ENCODE data around the gene IL36A.

The IL36A gene

GRCh38 chr2:113007250-113007649 lies 2.0 kb downstream of the IL36A start:
- no peak for DNase-seq (ENCODE audit: low read depth in 2 of 2)

- DNase-seq (ENCODE audit: low read depth in 2 of 2): no peak
These were observed 4.4 kb downstream of the IL36A start for GRCh38 chr2:113009622-113010021.

DNA sequence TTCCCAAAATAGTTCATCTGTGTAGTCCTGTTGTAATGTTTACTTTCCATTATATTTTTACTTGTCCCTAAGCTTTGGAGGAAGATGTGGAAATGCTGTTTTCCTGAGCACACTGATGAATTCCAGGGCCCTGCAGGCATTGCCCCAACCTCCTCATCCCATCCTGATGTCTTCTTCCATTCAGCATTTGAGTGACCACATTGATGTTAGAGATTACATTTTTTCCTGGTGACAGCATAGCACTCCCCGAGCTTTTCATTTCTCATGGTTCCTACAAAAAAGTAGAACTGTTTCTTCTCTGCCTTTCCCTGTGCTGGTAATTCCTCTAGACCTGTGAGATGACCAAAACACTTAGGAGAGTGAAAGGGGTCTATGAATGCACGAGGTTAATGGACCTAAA lies 4.8 kb downstream of the IL36A start:
- peak in 1 of 2 experiments; percentile 0 for DNase-seq (ENCODE audit: low read depth in 2 of 2)

DNA sequence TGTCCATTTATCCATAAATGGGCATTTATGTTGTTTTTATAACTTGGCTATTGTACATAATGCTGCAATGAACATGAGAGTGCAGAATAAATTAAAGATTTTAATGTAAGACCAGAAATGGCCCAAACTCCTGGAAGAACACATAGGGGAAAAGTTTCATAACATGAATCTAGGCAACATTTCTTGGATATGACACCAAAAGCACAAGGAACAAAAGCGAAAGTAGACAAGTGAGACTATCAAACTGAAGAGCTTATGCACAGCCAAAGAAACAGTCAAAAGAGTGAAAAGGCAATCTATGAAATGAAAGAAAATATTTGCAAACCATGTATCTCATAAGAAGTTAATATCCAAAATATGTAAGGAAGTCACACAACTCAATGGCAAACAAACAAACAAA lies 5.8 kb downstream of the IL36A start:
- DNase-seq (ENCODE audit: low read depth in 2 of 2): no peak

GRCh38 chr2:113012436-113013335 lies 7.4 kb downstream of the IL36A start:
- no peak for DNase-seq (ENCODE audit: low read depth in 2 of 2)

DNA sequence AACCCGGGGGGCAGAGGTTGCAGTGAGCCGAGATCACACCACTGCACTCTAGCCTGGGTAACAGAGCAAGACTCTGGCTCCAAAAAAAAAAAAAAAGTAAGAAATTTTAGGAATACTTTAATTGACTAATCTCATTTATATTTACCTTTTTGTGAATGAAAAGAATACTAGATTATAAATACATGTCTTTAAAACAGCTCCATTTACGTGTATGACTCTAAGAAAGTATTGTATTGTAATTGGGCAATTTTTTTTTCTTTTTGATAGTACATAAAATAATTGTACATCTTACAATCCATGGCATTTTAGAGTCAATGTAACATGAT lies 8.0 kb downstream of the IL36A start:
- DNase-seq (ENCODE audit: low read depth in 2 of 2): no peak

DNA sequence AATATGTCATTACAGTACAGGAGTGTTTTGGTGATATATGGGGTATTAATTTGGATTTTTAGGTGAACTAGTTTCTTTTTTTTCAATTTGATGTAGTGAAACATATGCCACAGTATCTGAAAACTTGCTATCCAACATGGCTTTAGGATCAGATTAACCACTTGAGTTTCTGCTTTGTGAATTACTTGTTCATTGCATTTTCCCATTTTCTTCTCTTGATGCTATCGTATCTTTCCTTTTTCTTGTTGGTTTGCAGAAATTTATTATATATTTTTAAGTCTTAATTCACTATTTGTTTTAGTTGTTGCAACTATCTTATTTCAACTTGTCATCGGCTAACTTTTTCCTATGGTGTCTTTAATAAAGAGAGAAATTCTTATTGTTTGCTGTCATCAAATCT lies 8.8 kb downstream of the IL36A start:
- no peak for DNase-seq (ENCODE audit: low read depth in 2 of 2)

GRCh38 chr2:113015042-113015441 lies 9.8 kb downstream of the IL36A start:
- no peak for DNase-seq (ENCODE audit: low read depth in 2 of 2)

DNA sequence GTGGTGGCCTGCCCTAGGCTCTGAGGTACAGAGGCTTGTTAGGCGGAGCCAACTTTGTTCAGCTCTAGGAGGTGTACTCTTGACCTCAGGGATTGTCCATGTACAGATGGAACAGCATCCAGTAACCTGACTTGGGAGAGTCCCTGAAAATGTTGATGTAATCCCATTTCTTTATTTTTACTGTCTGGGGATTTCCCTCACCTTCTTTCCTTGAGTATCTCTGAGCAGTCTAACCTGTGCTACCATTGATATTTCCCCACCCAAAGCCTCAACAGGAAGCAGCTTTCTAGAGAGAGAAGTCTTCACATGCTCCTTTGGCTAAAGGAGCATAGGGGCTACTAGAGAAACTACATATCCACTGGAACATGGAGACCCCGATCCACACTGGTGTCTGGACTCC lies 10.4 kb downstream of the IL36A start:
- DNase-seq (ENCODE audit: low read depth in 2 of 2): no peak

DNA sequence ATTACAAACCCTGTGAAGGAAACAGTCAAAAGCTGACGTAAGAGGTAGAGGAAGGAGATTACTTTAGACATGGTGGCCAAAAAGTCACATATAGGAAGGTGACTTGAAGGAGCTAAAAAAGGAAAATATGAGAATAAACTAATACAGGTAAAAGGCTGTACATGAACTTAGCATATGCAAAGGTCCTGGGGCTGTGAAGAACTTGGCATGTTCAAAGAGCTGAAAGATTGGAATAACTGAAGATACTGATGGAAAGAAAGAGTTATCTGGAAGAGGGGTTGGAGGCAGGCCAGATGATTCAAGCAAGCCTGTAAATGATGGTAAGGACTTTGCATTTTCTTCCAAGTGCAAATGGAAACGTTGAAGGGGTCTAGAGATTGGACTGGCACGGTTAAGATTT lies 13.2 kb downstream of the IL36A start:
- no peak for DNase-seq (ENCODE audit: low read depth in 2 of 2)

- DNase-seq (ENCODE audit: low read depth in 2 of 2): no peak
These were observed 16.1 kb downstream of the IL36A start for GRCh38 chr2:113021312-113021711.

DNA sequence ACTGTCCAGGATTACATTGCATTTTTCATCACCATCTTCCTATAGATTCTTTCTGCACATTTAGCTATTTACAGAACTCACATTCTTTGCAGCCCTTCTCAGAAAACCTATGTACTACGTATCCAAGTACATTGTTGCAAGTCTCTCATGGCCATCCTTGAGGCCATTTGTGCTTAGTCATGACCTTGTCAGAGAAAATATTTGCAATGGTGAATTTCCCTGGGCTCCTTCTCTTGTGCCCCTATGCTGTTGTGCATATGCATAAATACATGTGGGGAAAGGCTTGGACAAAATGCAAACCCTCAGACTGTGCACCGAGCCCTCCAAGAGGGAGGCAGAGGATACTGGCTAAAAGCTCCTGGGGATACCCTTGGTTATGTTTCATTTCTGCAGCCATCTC lies 19.5 kb downstream of the IL36A start:
- DNase-seq (ENCODE audit: low read depth in 2 of 2): no peak

DNA sequence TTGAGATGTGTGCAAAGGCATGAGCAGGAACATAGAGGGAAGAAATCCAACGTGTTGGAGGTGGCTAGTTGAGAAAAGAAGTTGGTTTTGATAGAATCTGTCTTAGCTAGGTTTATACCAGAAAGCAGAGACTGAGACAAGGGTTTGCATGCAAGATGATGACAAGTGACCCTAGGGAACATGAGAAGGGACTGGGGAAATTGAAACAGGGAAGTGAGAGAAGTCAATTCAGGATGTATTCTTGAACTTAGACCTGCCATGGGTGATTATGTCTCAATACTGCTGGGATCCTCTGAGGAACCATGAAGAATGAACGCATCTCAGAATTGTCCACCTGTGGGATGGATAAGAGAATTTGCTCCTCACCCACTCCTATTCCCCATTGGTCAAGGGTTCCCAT lies 20.5 kb downstream of the IL36A start:
- no peak for DNase-seq (ENCODE audit: low read depth in 2 of 2)

DNA sequence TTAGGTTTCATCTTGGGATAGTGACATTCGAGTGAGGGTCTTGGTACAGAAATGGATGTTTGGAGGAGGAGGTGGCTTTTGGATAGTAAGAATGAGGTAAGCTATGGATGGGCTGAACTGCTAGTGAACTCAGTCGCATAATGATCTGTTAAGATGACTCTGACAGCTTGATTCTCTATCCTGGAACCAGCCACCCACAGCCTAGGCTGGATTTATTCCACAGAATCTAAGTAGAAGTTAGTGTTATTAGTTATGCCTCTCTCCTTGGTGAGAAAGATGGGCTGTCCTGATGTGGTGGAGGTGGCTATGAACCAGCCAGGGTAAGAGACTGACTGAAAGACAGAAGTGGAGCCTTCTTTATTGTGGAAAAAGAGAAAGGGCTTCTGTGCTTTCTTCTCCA lies 22.4 kb downstream of the IL36A start:
- DNase-seq (ENCODE audit: low read depth in 2 of 2): no peak

DNA sequence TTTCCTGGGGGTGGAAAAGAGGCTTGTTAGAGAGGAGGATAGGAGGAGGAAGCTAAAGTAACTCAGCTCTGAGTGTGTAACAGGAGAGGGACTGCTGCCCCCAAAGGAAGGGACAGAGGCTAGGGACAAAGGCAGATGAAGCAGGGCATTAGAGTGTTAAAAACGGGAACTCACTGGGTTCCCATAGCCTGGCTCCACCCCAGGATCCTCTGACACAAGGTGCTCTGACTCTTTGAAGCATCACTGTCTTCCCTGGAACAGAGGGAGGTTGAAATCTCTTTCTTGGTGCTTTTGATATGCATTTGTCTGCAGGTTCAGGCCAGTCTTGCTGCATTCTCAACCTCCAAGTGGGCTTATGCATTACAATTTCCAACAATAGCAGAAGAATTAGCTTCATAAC lies 22.9 kb downstream of the IL36A start:
- DNase-seq (ENCODE audit: low read depth in 2 of 2): no peak

- DNase-seq (ENCODE audit: low read depth in 2 of 2): no peak
These were observed 27.5 kb downstream of the IL36A start for GRCh38 chr2:113032737-113033136.

GRCh38 chr2:113034016-113034415 lies 28.8 kb downstream of the IL36A start:
- DNase-seq (ENCODE audit: low read depth in 2 of 2): no peak

DNA sequence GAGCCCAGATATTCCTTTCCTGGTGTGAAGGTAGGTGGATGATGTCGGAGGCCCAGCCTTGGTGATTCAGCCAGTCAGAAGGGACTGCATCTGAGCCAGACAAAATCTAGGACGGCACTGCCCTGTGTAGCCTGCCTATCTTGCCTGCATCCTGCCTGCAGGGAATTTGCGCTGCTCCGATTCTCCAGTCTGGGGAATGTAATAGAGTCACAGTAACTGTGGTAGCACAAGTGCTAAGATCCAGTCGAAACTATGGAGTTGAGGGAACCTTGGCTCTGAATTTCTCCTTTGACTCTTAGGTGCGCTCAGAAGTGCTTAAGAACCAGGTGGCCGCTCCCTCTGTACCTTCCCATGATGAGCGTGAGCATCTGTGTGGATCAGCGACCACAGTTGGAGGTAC lies 31.5 kb downstream of the IL36A start:
- no peak for DNase-seq (ENCODE audit: low read depth in 2 of 2)

DNA sequence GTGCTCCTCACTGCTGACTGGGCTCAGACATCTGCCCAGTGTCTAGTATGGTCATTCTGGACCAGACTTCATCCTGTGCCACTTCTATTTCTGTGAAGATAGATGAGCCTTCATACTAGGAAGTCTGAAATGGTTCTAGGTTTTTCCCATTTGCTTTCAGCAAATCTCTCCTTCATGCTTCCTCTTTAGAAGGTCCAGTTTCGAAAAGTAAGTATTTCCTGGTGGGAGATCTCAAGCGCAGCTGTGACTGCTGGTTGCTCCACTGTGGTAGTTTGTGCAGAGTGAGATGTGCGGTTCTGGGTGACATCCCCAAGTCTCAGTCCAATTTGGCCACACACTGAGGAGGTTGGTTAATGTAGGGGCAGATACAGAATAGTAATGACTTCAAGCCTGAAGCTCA lies 33.0 kb downstream of the IL36A start:
- no peak for DNase-seq (ENCODE audit: low read depth in 2 of 2)

DNA sequence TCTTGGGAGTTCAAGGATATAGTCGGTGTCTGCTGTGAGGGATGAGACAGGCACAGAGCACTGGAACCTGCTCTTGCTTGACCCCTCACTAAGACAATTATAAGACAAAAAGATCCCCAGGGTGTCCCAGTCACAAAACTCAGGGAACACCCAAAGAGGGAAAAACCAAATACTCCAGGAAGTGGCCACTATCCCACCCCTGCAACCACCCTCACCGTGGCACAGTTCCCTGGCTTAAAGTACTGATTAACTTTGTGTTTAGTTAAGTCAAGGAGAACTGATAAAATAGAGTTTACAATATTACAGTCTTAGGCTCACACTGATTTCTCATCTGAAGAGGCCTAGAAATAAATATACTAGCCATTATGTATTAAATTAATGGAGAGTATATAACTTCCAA lies 33.9 kb downstream of the IL36A start:
- DNase-seq (ENCODE audit: low read depth in 2 of 2): no peak

- DNase-seq (ENCODE audit: low read depth in 2 of 2): no peak
These were observed 34.5 kb downstream of the IL36A start for GRCh38 chr2:113039719-113040118.

- DNase-seq (ENCODE audit: low read depth in 2 of 2): no peak
These were observed 36.6 kb downstream of the IL36A start for GRCh38 chr2:113041871-113042270.

GRCh38 chr2:113046465-113046864 lies 41.2 kb downstream of the IL36A start:
- DNase-seq (ENCODE audit: low read depth in 2 of 2): no peak

All from fibroblast of skin of left quadriceps (primary cell).